GM12892 (cell line): ENCODE data around the gene CAMTA1.

Experiments
- DNase-seq: peaks from one replicate; pipeline ENCODE4 v3.0.0; 2011; ENCODE audit not compliant: insufficient read length
- FAIRE-seq: peaks from 2 replicates; lab custom pipeline; 2011; peaks lifted over from hg19 to GRCh38; lab: Jason Lieb, UNC
- POLR2A ChIP-seq: IDR thresholded peaks from 2 replicates; pipeline ENCODE4 v1.6.1; 2011; ENCODE audit warnings: low read depth, low read length, control low read depth
- POLR2AphosphoS5 ChIP-seq: IDR thresholded peaks from 2 replicates; pipeline ENCODE4 v1.6.1; 2011; ENCODE audit warnings: low read depth, low read length, control low read depth
- TAF1 ChIP-seq: IDR thresholded peaks from 2 replicates; pipeline ENCODE4 v1.6.1; 2011; ENCODE audit warnings: low read depth, mild to moderate bottlenecking, control low read depth, low read length, borderline replicate concordance

The CAMTA1 gene

GRCh38 chr1:7676274-7676945 is 891.2 kb downstream of the CAMTA1 start:
- FAIRE-seq (no peak), DNase-seq (no peak)
- TF ChIP-seq TAF1 (no peak), POLR2AphosphoS5 (no peak), POLR2A (no peak)

GRCh38 chr1:7677111-7677510 is 891.9 kb downstream of the CAMTA1 start:
- DNase-seq = no peak
- TF ChIP-seq TAF1 (no peak), POLR2AphosphoS5 (no peak), POLR2A (no peak)
- no peak for FAIRE-seq

DNA sequence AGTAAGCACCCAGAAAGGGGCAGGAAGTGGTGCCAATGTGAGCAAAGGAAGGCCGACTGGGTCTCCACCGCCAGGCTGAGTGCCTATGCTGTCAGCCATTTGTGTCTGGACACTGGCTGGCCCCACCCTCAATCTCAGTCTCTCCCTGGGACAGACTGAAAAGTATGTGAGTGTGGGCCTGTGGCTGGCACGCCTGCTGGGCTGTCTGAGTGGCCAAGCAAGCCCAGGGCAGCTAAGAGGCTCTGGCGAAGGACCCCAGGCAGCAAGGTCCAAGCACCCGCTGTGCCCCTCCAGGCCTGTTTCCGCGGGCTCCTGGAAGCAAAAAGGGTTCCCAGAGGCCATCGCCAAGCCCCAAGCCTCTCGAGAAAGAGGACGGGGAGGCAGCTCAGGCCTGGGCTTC is 892.6 kb downstream of the CAMTA1 start:
- no peak for TF ChIP-seq POLR2AphosphoS5
- TF ChIP-seq TAF1 = no peak
- no peak for TF ChIP-seq POLR2A
- FAIRE-seq = no peak
- DNase-seq = no peak

DNA sequence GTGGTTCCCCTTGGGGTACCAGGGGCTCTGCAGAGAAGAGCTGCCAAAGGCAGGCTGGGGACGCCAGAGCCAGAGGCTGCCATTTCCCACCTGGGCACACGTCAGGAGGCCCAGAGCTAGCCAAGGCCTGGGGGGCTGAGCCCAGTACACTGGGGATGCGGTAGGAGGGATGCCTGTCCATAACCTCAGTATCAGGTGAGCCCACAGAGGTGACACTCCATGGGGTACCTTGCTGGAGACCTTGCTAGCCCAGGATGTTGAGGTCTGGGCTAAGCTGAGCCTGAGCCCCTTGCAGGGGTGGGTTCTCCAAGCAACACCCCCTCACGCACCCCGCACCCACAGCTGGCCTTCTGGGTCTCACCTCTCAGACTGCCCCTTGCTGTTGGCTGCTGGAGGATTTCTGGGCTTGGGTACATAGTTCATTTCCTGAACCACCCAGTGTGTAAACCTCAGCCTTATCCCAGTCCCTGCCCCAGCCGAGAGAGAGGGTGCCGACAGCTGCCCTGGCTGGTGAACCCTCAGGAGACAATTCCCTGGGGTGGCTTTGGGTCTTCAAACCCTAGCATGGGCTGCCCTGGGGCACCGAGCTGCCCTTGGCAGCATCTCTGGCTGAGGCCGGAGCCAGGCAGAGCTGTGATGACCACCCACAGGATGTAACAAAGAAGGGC is 893.4 kb downstream of the CAMTA1 start:
- no peak for FAIRE-seq

GRCh38 chr1:7679159-7679872 is 894.1 kb downstream of the CAMTA1 start:
- FAIRE-seq (no peak), DNase-seq (no peak)
- no peak for TF ChIP-seq POLR2AphosphoS5
- no peak for TF ChIP-seq TAF1
- TF ChIP-seq POLR2A = no peak

More for the DNA sequence above, 893.4 kb downstream of the CAMTA1 start:
- no peak for TF ChIP-seq POLR2AphosphoS5
- no peak for TF ChIP-seq TAF1
- no peak for DNase-seq

DNA sequence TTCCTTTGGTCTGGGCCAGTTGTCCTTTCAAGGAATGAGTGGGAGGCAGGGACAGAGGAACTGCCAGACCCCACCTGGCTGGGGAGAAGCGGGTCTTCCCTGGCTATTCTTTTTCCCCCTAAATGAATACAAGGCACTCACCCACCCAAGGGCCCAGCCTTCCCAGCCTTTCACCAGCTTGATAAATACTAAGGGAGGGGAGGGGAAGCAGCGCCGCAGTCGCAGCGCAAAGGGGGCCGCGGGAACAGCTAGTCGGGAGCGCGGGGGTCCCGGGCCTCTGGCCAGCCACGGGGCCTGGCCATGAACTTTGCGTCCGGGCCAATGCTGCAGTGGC is 894.6 kb downstream of the CAMTA1 start:
- no peak for FAIRE-seq
- TF ChIP-seq TAF1 (no peak), POLR2AphosphoS5 (no peak), POLR2A (no peak)
- DNase-seq = no peak

- TF ChIP-seq POLR2AphosphoS5 (no peak), POLR2A (no peak), TAF1 (no peak)
- no peak for DNase-seq
- no peak for FAIRE-seq
Observed at GRCh38 chr1:7680207-7680954, 895.1 kb downstream of the CAMTA1 start.

DNA sequence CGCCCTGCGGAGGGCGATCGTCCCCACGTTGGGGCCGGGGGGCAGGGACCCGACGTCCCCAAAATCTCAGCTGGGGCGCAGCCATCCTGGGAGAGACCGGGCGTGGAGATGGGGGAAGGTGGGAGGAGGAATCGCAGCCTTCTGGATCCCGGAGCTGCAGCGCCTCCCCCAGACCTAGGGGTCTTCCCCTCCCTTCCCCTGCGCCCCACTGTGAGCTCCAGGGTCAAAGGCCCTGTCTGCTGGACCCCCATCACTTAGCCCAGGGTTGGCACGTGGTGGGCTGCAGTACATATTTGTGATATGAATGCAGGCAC is 895.7 kb downstream of the CAMTA1 start:
- DNase-seq (no peak), FAIRE-seq (no peak)
- TF ChIP-seq TAF1 (no peak), POLR2A (no peak), POLR2AphosphoS5 (no peak)

GRCh38 chr1:7681401-7681800 is 896.1 kb downstream of the CAMTA1 start:
- no peak for DNase-seq
- FAIRE-seq = no peak
- TF ChIP-seq TAF1 (no peak), POLR2A (no peak), POLR2AphosphoS5 (no peak)

- FAIRE-seq (no peak), DNase-seq (no peak)
- TF ChIP-seq POLR2AphosphoS5 = no peak
- TF ChIP-seq TAF1 = no peak
- no peak for TF ChIP-seq POLR2A
Observed at GRCh38 chr1:7683521-7683920, 898.3 kb downstream of the CAMTA1 start.

DNA sequence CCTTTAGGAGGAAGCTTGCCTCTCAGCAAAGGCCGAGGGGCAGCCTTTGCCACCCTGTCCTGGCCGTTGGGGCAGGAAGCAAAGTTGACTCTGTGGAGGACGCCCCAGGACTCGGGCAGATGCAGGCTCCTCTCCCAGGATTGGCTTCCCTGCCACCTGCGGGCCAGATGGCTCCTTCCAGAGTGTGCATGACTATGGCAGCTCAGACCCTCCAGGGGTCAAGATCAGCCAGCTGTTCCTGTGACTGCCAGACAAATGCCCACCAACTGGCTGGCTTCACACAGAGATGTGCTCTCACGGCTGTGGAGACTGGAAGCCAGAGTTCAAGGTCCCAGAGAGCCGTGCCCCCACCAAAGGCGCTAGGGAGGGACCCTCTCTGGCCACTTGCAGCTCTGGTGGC is 898.9 kb downstream of the CAMTA1 start:
- TF ChIP-seq POLR2A (no peak), POLR2AphosphoS5 (no peak)
- FAIRE-seq = no peak
- no peak for DNase-seq
